Glomerular endothelial cell (primary cell): ENCODE data around the gene TMEM52. TPM values are rescaled to one million over a fixed set of nuclear protein-coding genes. Genes with fewer than 3 reads are reported as not detected.

Experiments used
- DNase-seq: peaks from one replicate; pipeline ENCODE4 v3.0.0-alpha.2; 2011; ENCODE audit warnings: low read depth, low spot score; ENCODE audit errors: extremely low read depth
- total RNA-seq: library from RNA; depleted of rRNA; stranded (reverse); fragments of >200 nt; gene quantifications from 2 replicates; pipeline ENCODE4 v1.2.3, GENCODE V29; 2015

TMEM52 gene
- 0.18 TPM in 1 of 2 replicates, not detected in the other for total RNA-seq

DNA sequence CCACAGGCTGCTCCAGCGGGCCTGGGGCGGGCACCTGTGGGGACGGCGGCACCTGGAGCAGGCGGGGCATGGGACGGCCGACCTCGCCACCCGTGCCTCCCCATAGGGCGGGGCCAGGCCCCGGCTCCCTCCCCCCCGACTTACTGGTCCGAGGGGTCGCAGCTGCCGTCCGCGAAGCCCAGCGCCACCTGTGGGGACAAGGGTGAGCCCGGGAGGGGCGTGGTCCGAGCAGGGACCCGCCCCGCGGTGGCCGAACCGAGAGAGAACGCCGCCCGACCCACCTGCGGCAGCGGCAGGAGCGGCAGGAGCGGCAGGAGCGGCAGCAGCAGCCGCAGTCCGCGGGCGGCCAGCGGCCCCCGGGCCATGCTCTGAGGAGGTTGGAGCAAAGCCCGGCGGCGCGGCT, at the start of gene TMEM52:
Gene TMEM52, minus strand, starts transcription at position 379 of the 403 bp plus-strand sequence. Its CDS starts 14 bp downstream, at position 365.
- no peak for DNase-seq

- DNase-seq = no peak
These were observed 48.8 kb upstream of the TMEM52 start for GRCh38 chr1:1967879-1968278.

GRCh38 chr1:1967151-1967550, 48.1 kb upstream of the TMEM52 start:
- DNase-seq = no peak

- no peak for DNase-seq
These were observed 47.1 kb upstream of the TMEM52 start for GRCh38 chr1:1966071-1966740.

- no peak for DNase-seq
These were observed 46.5 kb upstream of the TMEM52 start for GRCh38 chr1:1965546-1965945.

DNA sequence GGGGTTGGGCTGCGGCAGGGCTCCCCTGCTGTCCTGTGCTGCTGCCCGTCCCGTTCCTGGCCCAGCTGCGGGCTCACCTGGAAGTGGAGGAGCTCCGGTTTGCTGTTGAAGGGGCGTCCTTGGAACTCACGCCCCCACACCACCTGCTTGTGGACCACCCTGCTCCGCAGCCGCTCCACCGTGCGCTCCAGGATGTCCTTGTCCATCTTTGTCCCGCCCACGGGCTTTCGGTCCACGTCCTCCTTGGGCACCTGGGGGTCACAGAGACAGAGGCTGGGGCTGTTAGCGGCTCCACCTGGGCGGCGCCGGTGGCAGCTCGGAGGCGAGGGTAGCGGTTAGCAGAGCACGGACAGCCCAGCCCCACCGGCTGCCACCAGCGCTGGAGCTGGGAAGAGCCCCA, 45.7 kb upstream of the TMEM52 start:
- DNase-seq = no peak

DNA sequence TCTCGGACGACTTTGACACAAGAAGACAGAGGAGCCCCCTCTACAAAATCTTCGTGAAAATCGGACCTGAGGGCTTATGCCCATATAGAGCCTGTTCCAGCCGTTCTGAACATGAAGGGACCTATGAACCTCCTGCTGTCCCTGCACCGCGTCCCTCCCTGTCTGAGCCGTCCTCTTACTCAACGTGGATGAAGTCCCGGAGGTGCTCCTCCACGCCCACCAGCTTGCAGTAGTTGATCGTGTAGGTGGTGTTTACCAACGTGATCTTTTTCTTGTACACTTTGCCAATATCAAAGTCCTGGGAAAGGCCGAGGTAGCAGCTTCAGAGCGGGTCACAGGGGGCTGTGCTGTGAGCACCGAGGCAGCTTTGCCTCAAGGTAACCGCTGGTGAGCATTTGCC, 44.5 kb upstream of the TMEM52 start:
- no peak for DNase-seq

DNA sequence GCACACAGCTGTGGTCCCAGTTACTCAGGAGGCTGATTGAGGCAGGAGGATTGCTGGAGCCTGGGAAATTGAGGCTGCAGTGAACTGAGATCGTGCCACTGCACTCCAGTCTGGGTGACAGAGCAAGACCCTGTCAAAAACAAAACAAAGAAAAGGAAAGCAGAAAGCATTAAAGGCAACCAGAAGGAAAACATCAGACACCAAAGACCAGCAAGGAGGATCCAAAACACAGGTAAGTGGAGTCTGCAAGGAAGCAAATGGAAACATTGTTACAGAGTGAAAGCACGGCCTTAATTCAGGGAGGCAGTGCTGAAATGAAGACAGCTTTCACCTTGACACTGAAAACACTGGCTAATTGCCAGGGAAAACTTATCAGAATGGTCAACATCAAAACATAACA, 43.7 kb upstream of the TMEM52 start:
- no peak for DNase-seq

DNA sequence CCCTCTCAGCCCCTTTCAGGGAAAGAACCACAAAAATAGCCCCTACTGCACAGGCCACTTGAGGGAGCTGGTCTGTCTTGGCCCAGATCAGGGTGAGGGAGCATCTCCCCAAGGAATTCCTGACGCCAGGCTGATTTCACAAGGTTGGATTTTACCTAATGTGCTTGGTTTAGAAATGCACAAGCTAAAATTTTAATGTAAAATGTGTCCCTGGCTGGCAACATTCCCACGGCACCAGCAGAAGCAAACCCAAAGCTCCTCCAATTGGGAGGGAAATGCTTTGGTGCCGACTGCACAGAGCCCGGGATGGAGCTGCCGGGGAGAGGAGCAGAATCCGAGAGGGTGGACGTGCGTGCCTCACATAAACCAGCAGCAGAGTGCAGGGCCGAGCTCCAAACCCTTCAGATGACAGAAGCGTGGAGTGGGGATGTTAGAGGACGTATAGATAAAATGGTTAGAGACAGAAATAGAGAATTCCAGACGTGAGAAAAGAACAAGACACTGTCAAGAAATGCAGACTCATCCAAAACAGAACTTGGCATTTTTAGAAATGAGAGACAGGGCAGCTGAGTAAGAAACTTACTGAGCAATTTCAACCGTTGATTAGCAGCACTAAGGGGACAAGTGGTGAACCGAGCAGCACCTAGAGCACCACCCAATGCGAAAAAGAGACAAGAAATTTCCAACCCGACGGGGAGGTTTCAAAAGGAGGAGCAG, 41.6 kb upstream of the TMEM52 start:
- DNase-seq = no peak

GRCh38 chr1:1959840-1960479, 40.9 kb upstream of the TMEM52 start:
- no peak for DNase-seq

- no peak for DNase-seq
These were observed 40.4 kb upstream of the TMEM52 start for GRCh38 chr1:1959459-1959839.

DNA sequence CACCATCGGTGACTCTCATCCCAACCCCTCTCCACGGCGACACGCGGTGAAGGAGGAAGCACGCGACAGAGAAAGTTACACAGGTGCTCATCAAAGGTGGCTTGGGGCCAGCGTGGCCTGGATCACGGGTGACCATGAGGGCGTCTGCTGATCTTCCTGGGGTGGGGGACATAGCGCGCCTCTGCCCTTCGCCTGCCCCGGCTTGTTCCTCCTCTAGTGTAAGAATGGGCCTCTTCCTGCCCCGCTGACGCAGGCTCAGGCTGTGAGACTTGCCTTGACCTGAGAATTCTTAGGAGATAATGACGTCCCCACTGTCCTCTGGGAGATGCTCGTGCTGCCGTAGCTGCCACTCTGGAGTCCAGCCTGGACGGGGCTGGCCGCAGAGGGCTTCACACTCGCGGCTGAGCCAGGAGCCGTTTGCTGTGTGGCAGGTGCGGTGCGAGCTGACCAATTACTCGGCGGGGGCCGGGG, 39.0 kb upstream of the TMEM52 start:
- DNase-seq = no peak

DNA sequence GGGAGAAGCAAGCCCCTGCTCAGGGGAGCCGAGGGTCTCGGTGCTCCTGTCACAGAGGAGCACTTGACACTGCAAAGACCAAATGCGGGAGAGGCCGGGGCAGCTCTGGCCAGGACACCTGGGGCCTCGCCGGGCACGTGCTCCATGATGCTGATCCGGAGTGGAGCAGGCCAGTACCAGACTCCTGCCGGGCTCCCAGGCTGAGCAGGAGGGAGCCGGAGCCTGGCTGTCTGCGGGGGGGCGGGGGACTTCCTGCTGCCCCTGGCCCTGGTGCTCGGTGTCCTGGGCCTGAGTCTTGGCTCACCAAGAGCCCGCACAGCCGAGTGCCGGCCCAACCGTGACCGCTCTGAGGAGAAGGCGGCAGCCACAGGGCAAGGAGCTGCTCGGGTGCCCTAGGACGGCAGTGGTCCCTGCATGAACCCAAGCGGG, 38.5 kb upstream of the TMEM52 start:
- no peak for DNase-seq

- no peak for DNase-seq
These were observed 37.8 kb upstream of the TMEM52 start for GRCh38 chr1:1956586-1957532.

DNA sequence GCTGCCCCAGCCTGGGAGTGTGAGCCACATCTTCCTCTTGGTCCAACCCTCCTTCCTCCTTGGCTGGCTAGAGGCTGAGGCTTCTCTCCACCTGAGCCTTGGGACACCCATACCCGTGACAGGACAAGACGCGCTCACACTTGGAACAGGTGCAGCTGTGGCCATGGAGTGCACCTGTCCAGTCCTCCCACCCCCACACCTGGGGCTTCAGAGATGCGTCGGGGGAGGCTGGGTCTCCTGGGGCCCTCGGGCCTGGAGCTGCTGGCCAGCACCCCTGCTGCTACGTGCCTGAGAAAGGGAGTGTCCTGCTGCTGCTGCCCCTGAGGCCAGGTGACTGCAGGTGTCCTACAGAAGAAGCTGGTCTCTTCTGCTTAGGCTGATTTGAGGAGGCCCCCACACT, 37.0 kb upstream of the TMEM52 start:
- DNase-seq = no peak

DNA sequence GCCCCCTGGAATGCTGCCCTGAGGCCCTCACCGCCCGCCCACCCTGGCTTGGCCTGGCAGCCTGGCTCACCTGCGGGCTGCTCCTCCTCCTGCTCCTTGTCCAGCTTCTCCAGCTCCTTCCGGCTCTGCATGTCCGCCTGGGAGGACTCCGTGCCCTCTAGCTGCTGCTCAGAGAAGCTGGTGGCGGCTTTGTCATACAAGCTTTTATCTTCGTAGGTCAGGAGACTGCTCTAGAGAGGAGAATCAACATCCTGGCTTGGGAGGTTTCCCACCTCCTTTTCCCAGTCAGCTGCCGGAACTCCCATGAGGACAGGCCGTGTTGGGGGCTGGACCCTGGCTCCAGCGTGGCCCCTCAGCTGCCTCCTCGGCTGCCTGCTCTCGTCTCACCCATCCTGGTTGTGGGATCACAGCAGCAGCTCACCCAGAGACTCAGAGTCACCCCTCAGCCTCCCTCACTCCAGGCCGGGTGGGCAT, 36.6 kb upstream of the TMEM52 start:
- no peak for DNase-seq

GRCh38 chr1:1954831-1955441, 35.9 kb upstream of the TMEM52 start:
- DNase-seq = no peak

DNA sequence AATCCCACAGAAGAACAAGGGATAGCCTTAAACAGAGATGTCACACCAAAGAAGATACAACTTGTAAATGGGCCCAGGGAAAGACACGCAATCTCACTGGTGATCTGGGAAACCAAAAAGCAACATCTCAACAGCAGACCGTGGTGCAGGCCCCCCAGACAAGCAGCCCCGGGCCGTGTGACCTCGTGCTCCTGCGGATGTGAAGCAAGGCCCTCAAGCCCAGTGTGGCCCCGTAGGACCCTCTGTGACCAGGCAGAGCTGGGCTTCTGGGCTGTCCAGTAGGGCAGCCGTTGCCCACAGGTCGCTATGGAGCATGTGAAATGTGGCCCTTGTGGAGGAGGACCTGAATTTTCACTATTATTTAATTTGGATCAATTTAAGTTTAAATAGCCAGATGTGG, 34.9 kb upstream of the TMEM52 start:
- no peak for DNase-seq

GRCh38 chr1:1950940-1951339, 31.9 kb upstream of the TMEM52 start:
- no peak for DNase-seq

DNA sequence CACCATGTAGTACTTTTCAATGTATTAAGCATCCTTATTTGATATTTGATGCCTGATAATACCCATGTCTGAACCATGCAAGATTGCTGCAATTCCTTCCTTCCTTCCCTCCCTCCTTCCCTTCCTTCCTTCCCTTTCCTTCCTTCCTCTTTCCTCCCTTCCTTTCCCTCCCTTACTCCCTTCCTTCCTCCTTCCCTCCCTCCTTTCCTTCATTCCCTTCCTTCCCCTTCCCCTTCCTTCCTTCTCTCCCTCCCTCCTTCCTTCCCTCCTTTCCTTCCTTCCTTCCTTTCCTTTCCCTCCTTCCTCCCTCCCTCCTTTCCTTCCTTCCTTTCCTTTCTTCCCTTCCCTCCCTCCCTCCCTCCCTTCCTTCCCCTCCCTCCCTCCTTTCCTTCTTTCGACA, 29.7 kb upstream of the TMEM52 start:
- no peak for DNase-seq
